ENCODE data around the gene NRCAM.

The NRCAM gene

DNA sequence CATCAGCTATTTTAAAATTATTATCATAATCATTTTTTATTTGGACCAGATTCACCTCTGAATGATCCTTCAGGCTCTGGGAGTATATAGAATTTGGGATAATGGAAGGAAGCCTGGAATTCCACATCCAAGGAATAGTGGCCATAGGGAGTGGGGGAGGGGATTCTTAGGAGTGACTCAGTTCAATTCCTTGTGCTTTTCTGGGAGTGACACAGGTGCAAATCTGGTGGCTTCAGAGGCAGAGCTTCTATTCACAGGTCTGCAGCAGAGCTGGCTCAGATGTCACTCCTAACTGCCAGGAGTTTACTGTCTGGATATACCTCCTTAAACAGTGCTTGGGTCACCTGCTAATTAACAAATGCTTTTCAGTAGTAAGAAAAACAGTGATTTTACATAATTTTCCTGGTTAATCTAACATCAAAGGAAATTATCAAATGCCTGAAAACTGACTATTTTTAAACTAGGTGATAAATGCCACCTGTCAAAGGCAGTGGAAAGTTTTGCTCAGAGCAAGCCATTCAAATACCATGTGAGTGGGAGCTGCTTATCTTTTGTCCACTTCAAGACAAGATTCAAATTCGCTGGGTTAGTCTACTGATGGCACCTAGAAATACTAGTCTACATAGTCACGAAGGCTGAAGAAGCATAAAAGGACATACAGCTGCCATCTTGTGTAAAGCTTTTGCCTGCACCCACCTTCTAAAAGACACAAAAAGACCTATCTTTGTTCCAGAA lies 219.4 kb downstream of the NRCAM start:
- no peak overlapping the region for H3K4me2 ChIP-seq (ENCODE audit: low read depth, low read length, poor library complexity, severe bottlenecking)
- no peak overlapping the region for H3K27ac ChIP-seq (ENCODE audit: low read depth, low read length)
- H3K79me2 ChIP-seq (ENCODE audit: insufficient read depth, low read length): no peaks in the 10 kb centered on the region
- H3K9me3 ChIP-seq (ENCODE audit: insufficient read depth, low read length): no peaks in the 10 kb centered on the region
- H3K9me2 ChIP-seq (replicated peaks; ENCODE audit: insufficient read depth, low read length): no peaks in the 10 kb centered on the region
- no peaks in the 10 kb centered on the region for H4K20me1 ChIP-seq (ENCODE audit: low read depth, low read length)
- H3K36me3 ChIP-seq (ENCODE audit: low read length): no peaks in the 10 kb centered on the region
- no peak overlapping the region for H3K9ac ChIP-seq (ENCODE audit: low read length)
- no peak for TF ChIP-seq EZH2phosphoT487 (conservative IDR thresholded peaks at IDR 0.05; ENCODE audit: low read length)
- TF ChIP-seq CTCF (IDR thresholded peaks at IDR 0.05; ENCODE audit: insufficient read depth, low read length, poor library complexity, severe bottlenecking): no peak
- no peak overlapping the region for H3K4me3 ChIP-seq (ENCODE audit: insufficient read depth, low read length, poor library complexity, severe bottlenecking)
- H3F3A ChIP-seq (ENCODE audit: insufficient read depth): no peaks in the 10 kb centered on the region
- H2AFZ ChIP-seq (ENCODE audit: low read depth, low read length, severe bottlenecking): no peak overlapping the region
- H3K27me3 ChIP-seq (ENCODE audit: low read length): no peaks in the 10 kb centered on the region

- no peak overlapping the region for H3K4me2 ChIP-seq (ENCODE audit: low read depth, low read length, poor library complexity, severe bottlenecking)
- H3K9me2 ChIP-seq (replicated peaks; ENCODE audit: insufficient read depth, low read length): no peaks in the 10 kb centered on the region
- H4K20me1 ChIP-seq (ENCODE audit: low read depth, low read length): no peaks in the 10 kb centered on the region
- no peak overlapping the region for H3K27ac ChIP-seq (ENCODE audit: low read depth, low read length)
- H3K9me3 ChIP-seq (ENCODE audit: insufficient read depth, low read length): no peaks in the 10 kb centered on the region
- no peak overlapping the region for H2AFZ ChIP-seq (ENCODE audit: low read depth, low read length, severe bottlenecking)
- no peaks in the 10 kb centered on the region for H3K27me3 ChIP-seq (ENCODE audit: low read length)
- TF ChIP-seq EZH2phosphoT487 (conservative IDR thresholded peaks at IDR 0.05; ENCODE audit: low read length) (no peak), CTCF (IDR thresholded peaks at IDR 0.05; ENCODE audit: insufficient read depth, low read length, poor library complexity, severe bottlenecking) (no peak)
- no peaks in the 10 kb centered on the region for H3K79me2 ChIP-seq (ENCODE audit: insufficient read depth, low read length)
- H3K9ac ChIP-seq (ENCODE audit: low read length): no peak overlapping the region
- H3K36me3 ChIP-seq (ENCODE audit: low read length): no peaks in the 10 kb centered on the region
- H3K4me3 ChIP-seq (ENCODE audit: insufficient read depth, low read length, poor library complexity, severe bottlenecking): no peak overlapping the region
- H3F3A ChIP-seq (ENCODE audit: insufficient read depth): no peaks in the 10 kb centered on the region
Measured at GRCh38 chr7:108235451-108236061, 220.7 kb downstream of the NRCAM start.

DNA sequence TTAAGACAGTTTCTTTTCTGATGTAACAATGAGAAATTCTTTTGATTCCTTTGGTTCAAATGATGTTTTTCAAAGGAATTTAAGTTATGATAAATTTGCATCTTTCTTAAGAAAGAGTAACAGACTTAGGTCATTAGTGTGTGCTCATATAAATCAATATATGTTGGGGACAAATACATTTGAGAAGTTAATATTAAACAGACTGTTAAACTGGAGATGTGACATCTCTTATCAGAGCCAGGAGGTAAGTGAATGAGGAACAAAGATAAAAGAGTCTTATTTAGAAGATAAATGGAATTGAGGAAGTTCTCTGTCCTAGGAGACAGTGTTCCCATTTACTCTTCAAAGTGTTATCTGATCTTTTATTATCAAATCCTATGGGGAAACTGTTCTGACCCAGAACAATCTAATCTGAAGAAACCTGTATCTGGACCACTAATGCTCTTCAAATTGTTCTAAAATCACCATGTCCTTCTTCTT lies 221.2 kb downstream of the NRCAM start:
- Histone ChIP-seq H3K9me3 (ENCODE audit: insufficient read depth, low read length) (no peaks in the 10 kb centered on the region), H2AFZ (ENCODE audit: low read depth, low read length, severe bottlenecking) (no peak overlapping the region), H4K20me1 (ENCODE audit: low read depth, low read length) (no peaks in the 10 kb centered on the region), H3K27ac (ENCODE audit: low read depth, low read length) (no peak overlapping the region), H3K4me3 (ENCODE audit: insufficient read depth, low read length, poor library complexity, severe bottlenecking) (no peak overlapping the region), H3K9ac (ENCODE audit: low read length) (no peak overlapping the region), H3K27me3 (ENCODE audit: low read length) (no peaks in the 10 kb centered on the region), H3K9me2 (replicated peaks; ENCODE audit: insufficient read depth, low read length) (no peaks in the 10 kb centered on the region), H3K36me3 (ENCODE audit: low read length) (no peaks in the 10 kb centered on the region), H3F3A (ENCODE audit: insufficient read depth) (no peaks in the 10 kb centered on the region), H3K79me2 (ENCODE audit: insufficient read depth, low read length) (no peaks in the 10 kb centered on the region), H3K4me2 (ENCODE audit: low read depth, low read length, poor library complexity, severe bottlenecking) (no peak overlapping the region)
- TF ChIP-seq CTCF (IDR thresholded peaks at IDR 0.05; ENCODE audit: insufficient read depth, low read length, poor library complexity, severe bottlenecking) (no peak), EZH2phosphoT487 (conservative IDR thresholded peaks at IDR 0.05; ENCODE audit: low read length) (no peak)

All from SU-DHL-6 (cell line).